GM10847 (cell line): ENCODE measurements around the gene PYGL.

Experiments
- POLR2A ChIP-seq: IDR thresholded peaks from 2 replicates; pipeline ENCODE4 v1.6.1; 2011; ENCODE audit not compliant: insufficient read length; ENCODE audit errors: extremely low read depth

PYGL gene

DNA sequence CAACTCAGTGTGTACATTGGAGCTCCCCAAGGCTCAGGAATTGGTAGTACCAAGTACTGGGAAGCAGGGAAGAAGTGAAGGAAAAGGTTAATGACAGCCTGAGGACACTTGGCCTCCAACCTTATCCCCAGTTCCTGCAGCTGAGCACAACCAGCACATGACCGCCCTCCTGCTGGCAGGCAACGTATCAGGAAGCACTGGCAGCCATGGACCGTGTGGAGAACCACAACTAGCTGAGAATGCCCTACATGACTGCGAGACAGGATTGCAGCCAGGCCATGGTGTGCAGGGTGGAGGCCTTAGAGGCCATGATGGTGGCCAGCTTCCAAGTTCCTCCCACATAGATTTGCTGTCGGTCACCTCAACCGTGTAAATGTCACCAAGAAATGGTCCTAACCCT, 26.8 kb downstream of the PYGL start:
- no peak for TF ChIP-seq POLR2A

DNA sequence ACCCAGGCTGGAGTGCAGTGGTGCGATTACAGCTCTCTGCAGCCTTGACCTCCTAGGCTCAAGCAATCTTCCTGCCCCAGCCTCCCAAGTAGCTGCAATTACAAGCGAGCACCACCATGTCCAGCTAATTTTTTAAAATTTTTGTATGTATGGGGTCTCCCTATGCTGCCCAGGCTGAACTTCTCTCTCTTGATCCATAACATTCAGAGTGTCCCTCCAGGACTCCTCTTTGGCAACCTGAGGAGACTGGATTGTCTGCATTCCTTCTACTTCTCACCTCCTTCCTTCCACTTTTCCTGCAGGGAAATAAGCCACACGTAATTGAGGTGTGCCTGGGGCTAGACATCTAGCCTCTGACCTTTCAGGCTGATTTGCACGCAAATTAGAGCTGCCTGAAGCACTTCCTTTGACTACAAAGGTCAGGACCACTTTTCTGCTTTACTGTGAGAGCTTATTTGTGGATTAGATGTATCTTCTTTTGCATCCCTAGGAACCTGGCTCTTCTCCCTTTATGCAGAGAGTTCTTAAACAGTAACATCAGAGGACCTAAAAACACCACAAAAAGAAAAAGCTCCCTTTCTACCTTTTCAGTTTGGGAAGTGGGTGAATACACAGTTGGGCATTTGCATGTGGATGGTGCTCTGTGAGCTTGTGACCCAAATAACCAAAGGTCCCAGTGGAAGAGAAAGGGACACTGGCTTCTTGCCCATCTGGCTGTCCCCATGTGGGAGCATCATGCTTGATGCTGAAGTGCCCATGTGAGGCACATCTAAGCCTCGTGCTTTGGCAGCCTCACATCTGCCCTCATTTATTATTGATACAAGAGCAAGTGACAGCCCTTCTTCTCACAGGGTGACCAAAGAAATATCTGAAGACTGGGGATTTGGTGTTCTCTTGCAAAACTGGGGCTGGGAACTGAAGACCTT, 33.5 kb downstream of the PYGL start:
- no peak for TF ChIP-seq POLR2A

DNA sequence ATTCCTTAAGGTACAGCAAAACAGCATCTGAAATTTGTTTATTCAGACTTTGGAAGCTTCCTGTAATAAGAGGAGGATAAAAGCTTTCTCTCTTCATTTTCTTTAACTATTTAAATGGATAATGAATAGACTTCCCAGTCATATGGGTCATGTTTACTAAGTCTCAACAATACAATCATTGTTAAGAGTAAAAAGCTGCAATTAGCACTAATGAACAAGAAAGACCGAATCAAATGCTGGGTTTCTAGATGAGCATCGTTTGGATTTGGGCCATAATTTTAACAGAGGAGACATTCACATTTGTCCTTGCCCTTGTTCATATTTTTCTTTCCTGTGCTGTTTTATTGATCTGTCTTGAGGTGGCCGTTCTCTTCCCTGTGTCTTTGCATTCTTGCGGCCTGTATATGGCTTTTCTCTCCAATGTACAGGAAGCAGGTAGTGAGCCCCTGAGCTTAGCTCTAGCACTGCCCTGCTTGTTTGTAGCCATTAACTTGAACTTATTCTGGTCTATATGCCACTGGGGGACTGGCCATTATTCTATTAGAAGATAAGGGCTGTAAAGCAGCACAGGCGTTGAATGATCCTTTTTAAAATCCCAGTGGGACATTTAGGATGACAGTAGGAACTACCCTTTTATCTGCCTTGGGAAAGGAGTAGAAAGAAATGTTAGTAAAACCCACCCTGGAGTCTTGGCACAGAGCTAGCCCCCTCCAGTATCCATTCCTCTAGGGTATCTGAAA, 37.8 kb downstream of the PYGL start:
- TF ChIP-seq POLR2A: no peak

DNA sequence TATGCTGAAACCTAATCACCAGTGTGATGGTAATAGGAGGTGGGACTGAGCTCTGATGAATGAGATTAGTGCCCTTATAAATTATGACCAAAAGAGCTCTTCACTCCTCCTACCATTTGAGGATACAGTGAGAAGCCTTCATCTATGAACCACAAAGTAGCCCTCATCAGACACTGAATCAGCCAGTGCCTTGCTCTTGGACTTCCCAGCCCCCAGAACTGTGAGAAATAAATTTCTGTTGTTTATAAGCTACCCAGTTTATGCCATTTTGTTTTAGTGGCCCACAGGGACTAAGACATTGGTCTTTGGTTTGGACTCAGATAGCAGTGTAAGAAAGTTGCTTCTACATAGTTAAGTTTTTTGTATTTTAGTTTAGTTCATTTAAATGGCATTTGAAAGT, 39.6 kb downstream of the PYGL start:
- no peak for TF ChIP-seq POLR2A

DNA sequence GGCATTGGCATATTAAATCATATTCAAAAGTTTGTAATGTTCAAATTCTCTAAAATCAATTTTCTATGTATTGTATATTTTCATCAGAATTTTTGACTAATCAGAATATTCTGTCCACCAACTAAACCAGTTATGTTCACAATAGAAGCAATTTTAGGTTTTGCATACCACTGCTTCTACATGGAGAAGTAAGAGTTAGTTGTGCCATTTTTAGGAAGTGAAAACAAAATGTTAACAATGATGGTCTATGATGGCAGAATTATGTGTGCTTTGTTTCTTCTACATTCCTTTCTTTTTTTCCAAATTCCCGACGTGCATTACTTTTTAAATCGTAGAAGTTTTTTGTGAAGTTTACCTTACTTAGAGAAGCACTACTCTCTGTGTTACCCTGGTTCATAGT, 42.9 kb downstream of the PYGL start:
- no peak for TF ChIP-seq POLR2A

DNA sequence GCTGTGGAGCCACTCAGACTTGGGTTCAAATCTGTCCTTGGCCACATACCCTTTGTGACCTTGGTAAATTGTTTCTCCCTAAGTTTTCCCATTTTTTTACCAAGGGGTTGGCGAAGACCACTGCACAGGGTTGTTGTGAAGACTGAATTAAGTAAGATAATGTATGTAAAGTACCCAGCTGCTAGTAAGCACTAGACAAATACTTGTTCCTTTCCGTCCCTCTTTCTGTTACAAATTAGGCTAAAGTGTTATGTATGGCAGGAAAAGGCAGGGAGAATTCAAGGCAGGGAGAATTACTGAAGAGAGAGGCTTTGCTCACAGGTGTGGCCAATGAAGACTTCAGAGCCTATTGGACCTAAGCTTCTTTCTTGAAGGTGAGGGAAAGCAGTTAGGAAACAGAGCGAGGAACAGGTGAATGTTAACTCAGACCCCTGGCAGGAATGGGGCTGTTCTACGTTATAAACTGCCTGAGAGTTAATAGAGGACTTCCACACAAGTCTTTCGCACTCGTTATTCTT, 46.6 kb downstream of the PYGL start:
- TF ChIP-seq POLR2A: no peak

DNA sequence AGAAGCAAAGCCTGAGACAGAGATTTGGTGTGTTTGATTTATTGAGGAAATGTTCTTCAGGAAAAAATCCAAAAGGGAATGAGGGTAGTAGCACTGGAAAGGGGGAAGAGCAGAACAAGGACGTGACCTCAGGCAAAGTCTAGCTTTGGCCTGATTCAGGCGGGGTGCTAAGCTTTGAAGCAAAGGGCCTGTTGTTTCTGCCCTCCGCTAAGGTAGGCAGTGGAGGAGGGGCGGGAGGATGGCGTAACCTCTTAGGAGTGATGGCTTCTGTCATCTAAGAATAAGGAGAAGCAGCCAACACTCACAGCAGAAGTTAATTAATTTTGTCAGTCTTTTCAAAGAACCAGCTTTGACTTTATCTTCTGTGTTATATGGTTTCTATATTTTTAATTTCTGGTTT, 52.0 kb downstream of the PYGL start:
- TF ChIP-seq POLR2A: no peak

DNA sequence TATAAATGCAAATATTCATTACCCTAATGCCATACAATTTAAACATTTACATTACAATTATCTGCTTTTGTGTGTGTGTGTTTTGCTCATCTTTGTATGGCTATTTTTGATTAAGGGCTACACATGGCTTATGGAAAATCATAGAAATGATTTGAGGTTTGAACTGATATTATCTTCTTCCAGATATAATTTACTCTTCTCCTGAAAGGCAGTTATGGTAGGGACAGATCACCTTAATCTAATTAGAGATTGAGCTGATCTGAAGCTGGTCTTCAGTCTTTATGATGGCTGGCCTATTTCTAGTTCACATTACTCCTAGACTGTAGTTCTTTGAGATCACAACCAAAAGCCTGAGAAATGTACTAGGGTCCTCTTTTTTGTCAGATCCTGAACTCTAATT, 56.8 kb downstream of the PYGL start:
- TF ChIP-seq POLR2A: no peak

DNA sequence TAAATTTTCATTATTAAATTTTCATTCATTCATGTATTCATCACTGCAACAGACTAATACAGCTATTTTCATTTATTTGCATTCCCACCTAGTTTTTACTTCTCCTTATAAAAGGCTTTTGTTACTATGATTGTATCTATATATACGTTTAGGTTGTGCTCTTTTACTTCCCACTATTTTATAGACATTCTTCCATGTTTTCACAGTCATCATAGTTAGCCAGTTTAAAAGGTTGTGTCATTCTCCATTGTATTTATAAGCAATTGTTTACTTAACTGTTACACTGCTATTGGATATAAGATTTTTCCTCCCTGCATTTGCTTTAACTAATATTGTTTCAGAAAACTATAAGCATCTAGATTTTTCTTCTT, 60.5 kb downstream of the PYGL start:
- TF ChIP-seq POLR2A: no peak

DNA sequence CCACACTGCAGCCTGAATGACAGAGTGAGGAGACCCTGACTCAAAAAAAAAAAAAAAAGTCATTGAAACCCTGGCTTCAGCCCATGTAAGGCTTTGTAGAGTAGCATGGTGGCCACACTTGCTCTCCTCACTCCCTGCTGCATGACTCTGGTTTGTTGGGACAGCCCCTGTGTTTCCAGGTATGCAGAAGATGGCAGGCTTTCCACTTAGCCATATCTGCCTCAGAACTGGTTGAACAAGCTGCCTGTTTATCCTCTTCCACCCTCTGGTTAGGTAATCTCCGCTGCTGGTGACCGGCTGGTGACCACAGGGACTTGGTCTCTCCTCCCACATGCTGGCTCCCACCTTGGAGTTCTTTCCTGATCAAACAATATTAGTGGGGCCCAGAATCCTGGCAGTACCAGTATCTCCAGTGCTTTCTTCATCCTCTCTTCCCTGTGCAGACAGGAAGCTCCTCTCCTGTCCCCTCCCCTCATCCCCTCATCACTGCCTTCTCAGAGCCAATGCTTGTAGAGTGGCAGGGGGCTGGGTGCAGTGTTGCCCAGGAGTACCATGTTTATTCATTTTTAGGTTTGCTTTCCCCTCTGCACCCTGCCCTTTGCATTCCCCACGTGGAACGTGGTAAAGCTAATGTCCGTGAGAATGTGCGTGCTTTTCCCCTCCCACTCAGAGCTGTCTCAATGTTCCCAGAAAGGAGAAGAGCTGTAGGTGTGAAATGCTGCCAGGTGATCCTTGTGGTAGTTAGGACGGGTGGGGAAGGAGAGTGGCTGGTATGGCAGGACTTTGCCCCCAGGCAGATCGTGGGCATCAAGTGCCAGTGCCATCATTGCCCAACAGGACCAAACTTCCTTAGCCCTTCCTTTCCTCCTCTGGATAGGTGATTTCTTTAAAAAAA, 61.1 kb downstream of the PYGL start:
- no peak for TF ChIP-seq POLR2A

DNA sequence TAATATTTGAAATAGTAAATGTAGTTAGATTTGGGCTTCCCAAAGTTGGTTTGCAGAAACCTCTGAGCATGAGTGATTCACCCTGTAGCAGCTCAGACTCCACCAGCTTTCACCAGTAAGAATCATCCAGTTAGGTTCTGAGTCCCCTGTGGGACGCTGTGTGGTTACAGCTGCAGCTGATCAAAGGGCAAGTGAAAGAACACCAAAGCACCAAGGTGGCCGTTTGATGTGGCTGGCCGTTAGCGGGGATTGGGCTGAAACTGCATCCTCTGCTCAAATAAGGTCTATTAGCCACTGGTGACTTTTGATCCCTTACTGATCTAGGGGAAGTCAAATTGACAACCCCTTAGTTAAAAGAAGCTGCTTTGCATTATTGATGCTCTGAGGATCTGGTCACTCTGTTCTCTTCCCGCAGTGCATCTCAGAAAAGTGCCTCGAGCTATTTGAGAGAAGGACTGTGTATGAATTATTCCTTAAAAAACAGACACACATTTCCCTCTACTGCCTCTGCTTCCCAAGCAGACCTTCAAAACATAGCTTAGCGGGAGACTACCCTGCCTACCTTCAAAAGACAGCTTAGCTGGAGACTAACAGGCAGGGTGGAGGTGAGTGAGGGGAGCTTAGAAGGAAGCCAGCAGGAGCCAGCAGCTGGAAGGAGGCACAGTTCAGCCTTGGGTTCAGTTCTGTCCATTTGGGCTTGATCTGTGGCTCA, 68.8 kb downstream of the PYGL start:
- TF ChIP-seq POLR2A: no peak

DNA sequence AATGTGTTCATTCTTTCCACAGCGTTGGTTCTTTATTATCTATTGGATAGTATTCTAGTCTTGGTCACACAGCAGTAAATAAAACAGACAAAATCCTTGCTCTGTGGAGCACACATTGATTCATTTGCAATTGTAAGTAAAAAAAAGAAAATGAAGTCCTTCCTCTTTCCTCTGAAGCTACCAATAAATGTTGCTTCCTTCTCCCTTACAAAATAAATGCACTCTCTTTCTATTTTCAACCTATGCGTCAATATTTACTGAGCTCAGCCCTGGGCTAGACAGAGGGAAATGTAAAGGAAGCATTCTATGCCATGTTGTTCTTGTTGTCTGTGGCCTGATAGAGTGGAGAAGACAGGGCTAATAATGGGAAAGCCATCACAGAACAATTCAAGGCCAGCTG, 69.5 kb downstream of the PYGL start:
- no peak for TF ChIP-seq POLR2A

DNA sequence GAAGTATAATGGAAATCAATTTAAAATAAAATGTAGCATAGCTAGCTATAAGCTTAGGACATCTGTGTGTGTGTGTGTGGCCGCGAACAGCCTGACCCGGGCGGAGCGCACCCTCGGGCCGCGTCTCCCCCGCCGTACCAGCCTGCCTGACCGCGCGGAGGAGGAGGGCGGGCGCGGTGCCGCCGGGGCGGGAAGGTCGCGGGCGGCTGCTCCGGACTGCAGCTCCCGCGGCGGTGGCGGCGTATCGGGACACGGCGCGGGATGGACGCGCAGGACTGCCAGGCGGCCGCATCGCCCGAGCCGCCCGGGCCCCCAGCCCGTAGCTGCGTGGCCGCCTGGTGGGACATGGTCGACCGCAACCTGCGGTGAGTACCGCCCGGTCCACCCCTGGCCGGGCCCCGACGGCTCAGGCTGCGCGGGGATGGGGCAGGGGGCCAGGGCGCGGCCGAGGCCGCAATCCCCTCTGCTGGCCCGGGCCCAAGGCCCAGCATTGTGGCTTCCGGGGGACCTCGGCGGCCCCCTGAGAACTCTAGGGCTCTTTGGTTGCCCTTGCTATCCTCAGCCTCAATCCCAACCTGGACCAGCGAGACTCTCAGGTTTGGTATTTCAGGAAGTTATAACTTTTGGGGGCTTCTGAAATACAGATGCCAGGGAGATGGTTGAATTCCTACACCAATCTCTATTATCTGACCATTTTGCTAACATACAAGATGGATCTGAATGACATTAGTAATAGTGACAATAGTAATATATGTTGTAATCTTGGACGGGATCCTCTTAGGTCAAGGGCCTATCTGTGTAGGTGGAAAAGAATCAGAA, 72.2 kb downstream of the PYGL start, which contains the start of gene ABHD12B:
Gene ABHD12B, plus strand, starts transcription at position 140 of the 819 bp plus-strand sequence. Its CDS starts 122 bp downstream, at position 262.
- TF ChIP-seq POLR2A: no peak

DNA sequence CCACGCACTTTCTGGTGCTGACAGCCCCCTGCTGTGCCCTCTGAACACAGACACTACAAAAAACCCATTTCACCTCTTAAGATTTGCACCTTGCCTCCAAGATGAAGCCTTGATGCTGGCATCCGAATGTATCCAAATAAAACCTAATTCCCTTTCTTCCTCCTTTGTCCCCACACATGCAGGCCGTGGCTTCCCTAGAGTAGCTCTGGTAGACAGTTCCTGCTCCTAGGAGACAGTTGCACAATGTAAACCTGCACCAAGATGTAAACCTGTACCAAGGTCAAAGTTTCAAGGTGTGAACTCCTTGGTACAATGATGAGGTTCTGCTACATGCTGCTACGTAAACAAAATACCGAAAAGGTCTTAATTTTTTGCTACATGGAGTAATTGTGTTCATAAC, 73.1 kb downstream of the PYGL start:
- no peak for TF ChIP-seq POLR2A
